AG04450 (cell line): ENCODE results near the gene FKBP1C. TPM values are rescaled to one million over a fixed set of nuclear protein-coding genes. Genes with fewer than 3 reads are reported as not detected.

Experiments used
- CTCF ChIA-PET: fragments of 300-600, 350-600 bp; formaldehyde crosslinking; extraction: SDS; loops from one replicate; lab custom pipeline; 2022; ENCODE audit warnings: antibody characterized with exemption, inconsistent platforms; lab: Charles Lee
- POLR2A ChIA-PET: fragments of 350-600 bp; formaldehyde crosslinking; extraction: SDS; loops from one replicate; lab custom pipeline; 2021; ENCODE audit warnings: antibody characterized with exemption, inconsistent platforms; lab: Yijun Ruan, JAX
- DNase-seq: peaks from one replicate; pipeline ENCODE4 v3.0.0-alpha.2; 2011; ENCODE audit warnings: low read depth, low spot score
- H3K27ac ChIP-seq: one replicate; pipeline ENCODE4 v1.5.1; 2012; ENCODE audit warnings: low read depth, low read length, control low read depth
- H3K27me3 ChIP-seq: one replicate; pipeline ENCODE4 v1.6.0; 2012; ENCODE audit warnings: low read length; ENCODE audit not compliant: control insufficient read depth, insufficient read depth
- H3K4me3 ChIP-seq: 2 replicates; pipeline ENCODE4 v1.5.1; 2011; ENCODE audit warnings: mild to moderate bottlenecking, low read depth, low read length, control low read depth
- H3K9me3 ChIP-seq: 2 replicates; pipeline ENCODE4 v1.5.1; 2012; ENCODE audit warnings: low read length; ENCODE audit not compliant: control insufficient read depth, insufficient read depth
- CTCF ChIP-seq: IDR thresholded peaks from 2 replicates; pipeline ENCODE4 v1.5.1; 2011; ENCODE audit warnings: low read depth, low read length, control low read depth, inconsistent platforms
- polyA plus RNA-seq: library from polyadenylated mRNA; depleted of rRNA; stranded (reverse); fragments of >200 nt; gene quantifications from 2 replicates; pipeline ENCODE4 v1.2.3, GENCODE V29; 2011

FKBP1C gene
- polyA plus RNA-seq, 1 experiment, result 4.6 TPM

GRCh38 chr6:63186970-63187369, 24.3 kb upstream of the FKBP1C start:
- no peak for TF ChIP-seq CTCF
- DNase-seq, result no peak
- CTCF ChIA-PET, result no interaction called here
- Histone ChIP-seq H3K9me3 (no peaks in the 10 kb centered on the region), H3K27me3 (no peaks in the 10 kb centered on the region), H3K27ac (no peak overlapping the region), H3K4me3 (no peak overlapping the region)
- POLR2A ChIA-PET, result no interaction called here

GRCh38 chr6:63188828-63189227, 22.4 kb upstream of the FKBP1C start:
- no peak for TF ChIP-seq CTCF
- ChIA-PET CTCF (no interaction called here), POLR2A (no interaction called here)
- no peak for DNase-seq
- Histone ChIP-seq H3K27me3 (no peaks in the 10 kb centered on the region), H3K4me3 (no peak overlapping the region), H3K27ac (no peak overlapping the region), H3K9me3 (peaks cover 3% of the 10 kb centered on the region; the same call in 1 of the 2 replicates)

- H3K27me3 ChIP-seq, result no peaks in the 10 kb centered on the region
- POLR2A ChIA-PET, result no interaction called here
- TF ChIP-seq CTCF, result no peak
- CTCF ChIA-PET, result no interaction called here
- no peak for DNase-seq
- H3K27ac ChIP-seq, result no peak overlapping the region
- H3K9me3 ChIP-seq, result peaks cover 3% of the 10 kb centered on the region; the same call in 1 of the 2 replicates
- H3K4me3 ChIP-seq, result no peak overlapping the region
These were observed 17.9 kb upstream of the FKBP1C start for GRCh38 chr6:63193324-63193723.

DNA sequence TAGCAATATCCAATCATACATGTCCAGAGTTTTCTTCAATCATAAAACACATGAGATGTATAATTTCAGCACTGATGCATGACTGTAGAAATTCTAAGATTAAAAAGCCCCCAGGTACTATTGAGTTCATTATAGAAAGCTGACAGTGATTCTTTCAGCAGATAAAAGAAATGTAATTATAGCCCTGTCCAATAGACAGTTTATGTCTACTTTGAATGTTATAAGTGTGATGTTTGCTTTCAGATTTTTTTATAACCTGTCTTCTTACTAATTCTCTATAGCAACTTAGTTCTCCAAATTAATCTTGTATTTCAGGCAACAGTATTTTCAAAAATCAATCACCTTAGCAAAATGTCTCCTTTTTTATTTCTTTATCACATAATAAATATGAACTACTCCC, 13.5 kb upstream of the FKBP1C start:
- TF ChIP-seq CTCF, result no peak
- Histone ChIP-seq H3K27me3 (no peaks in the 10 kb centered on the region), H3K27ac (no peak overlapping the region), H3K9me3 (peaks cover 3% of the 10 kb centered on the region), H3K4me3 (no peak overlapping the region)
- ChIA-PET POLR2A (no interaction called here), CTCF (no interaction called here)
- DNase-seq, result no peak

- H3K27ac ChIP-seq, result no peak overlapping the region
- no peaks in the 10 kb centered on the region for H3K27me3 ChIP-seq
- DNase-seq, result no peak
- ChIA-PET CTCF (no interaction called here), POLR2A (no interaction called here)
- H3K4me3 ChIP-seq, result no peak overlapping the region
- no peak for TF ChIP-seq CTCF
- H3K9me3 ChIP-seq, result peaks cover 4% of the 10 kb centered on the region
These were observed 2.1 kb downstream of the FKBP1C start for GRCh38 chr6:63213325-63213724.
